CD4-positive, alpha-beta memory T cell (primary cell): ENCODE results near the gene FOXP4. TPM values are rescaled to one million over a fixed set of nuclear protein-coding genes. Genes with fewer than 3 reads are reported as not detected.

Source experiments
- CTCF ChIA-PET: fragments of 350-600 bp; sonication (Branson Sonifier 250); formaldehyde crosslinking; loops from one replicate; lab custom pipeline; 2021; ENCODE audit warnings: inconsistent platforms; ENCODE audit not compliant: partially characterized antibody; lab: Charles Lee
- POLR2A ChIA-PET: fragments of 350-600 bp; sonication (Branson Sonifier 250); formaldehyde crosslinking; loops from one replicate; lab custom pipeline; 2021; ENCODE audit not compliant: partially characterized antibody; lab: Charles Lee
- DNase-seq, 5 donors: peaks; one replicate each; pipeline versions ENCODE4 v3.0.0 to v3.0.0-alpha.2; 2020 to 2022; ENCODE audit warnings: mixed read lengths in 1 of 5
- H3K27ac ChIP-seq: one replicate; pipeline ENCODE4 v1.7.0; 2013; ENCODE audit warnings: low read depth, low read length
- H3K27me3 ChIP-seq: 2 replicates; pipeline ENCODE4 v1.7.0; 2013; ENCODE audit warnings: mild to moderate bottlenecking, low read length, moderate library complexity; ENCODE audit not compliant: insufficient read depth
- H3K36me3 ChIP-seq: 2 replicates; pipeline ENCODE4 v1.7.0; 2013; ENCODE audit warnings: mild to moderate bottlenecking, low read length, moderate library complexity; ENCODE audit not compliant: insufficient read depth
- H3K4me1 ChIP-seq: 2 replicates; pipeline ENCODE4 v1.7.0; 2013; ENCODE audit warnings: mild to moderate bottlenecking, low read length, moderate library complexity; ENCODE audit not compliant: insufficient read depth
- H3K4me3 ChIP-seq, 2 donors: one replicate each; pipeline ENCODE4 v1.7.0; 2013; ENCODE audit warnings: low read length in 2 of 2, mild to moderate bottlenecking in 1 of 2
- H3K9me3 ChIP-seq, 2 donors: one replicate each; pipeline ENCODE4 v1.7.0; 2013; ENCODE audit warnings: low read length in 2 of 2, control low read depth in 1 of 2; ENCODE audit not compliant: control insufficient read depth in 1 of 2
- H3K27ac Mint-ChIP-seq, 7 donors: one replicate each; pipeline ENCODE4 v1.8.0; 2020 to 2021; ENCODE audit warnings: mixed read lengths in 7 of 7, mild to moderate bottlenecking in 6 of 7, inconsistent platforms in 3 of 7, moderate library complexity in 3 of 7
- H3K27me3 Mint-ChIP-seq, 2 donors: one replicate each; pipeline ENCODE4 v1.8.0; 2020 to 2021; ENCODE audit warnings: mixed read lengths in 2 of 2
- H3K36me3 Mint-ChIP-seq, 2 donors: one replicate each; pipeline ENCODE4 v1.8.0; 2020 to 2021; ENCODE audit warnings: mixed read lengths in 2 of 2, inconsistent platforms in 1 of 2, mild to moderate bottlenecking in 1 of 2
- H3K4me1 Mint-ChIP-seq, 4 donors: one replicate each; pipeline ENCODE4 v1.8.0; 2020 to 2021; ENCODE audit warnings: mixed read lengths in 4 of 4, mild to moderate bottlenecking in 1 of 4
- H3K4me3 Mint-ChIP-seq, 8 donors: one replicate each; pipeline ENCODE4 v1.8.0; 2020 to 2021; ENCODE audit warnings: mixed read lengths in 8 of 8, mild to moderate bottlenecking in 7 of 8, moderate library complexity in 6 of 8, inconsistent platforms in 3 of 8
- H3K9me3 Mint-ChIP-seq, 8 donors: one replicate each; pipeline ENCODE4 v1.8.0; 2020 to 2021; ENCODE audit warnings: mixed read lengths in 8 of 8, mild to moderate bottlenecking in 5 of 8, inconsistent platforms in 3 of 8, moderate library complexity in 1 of 8
- intact Hi-C: fragments of 100-400 bp; cut with micrococcal nuclease; formaldehyde crosslinking; loops from one replicate; pipeline ENCODE4 v1.15.1; 2023
- polyA plus RNA-seq, 2 donors: library from polyadenylated mRNA; unstranded; fragments of 300-500 nt; fragmentation: Illumina TruSeq; gene quantifications; one replicate each; pipeline ENCODE4 v1.2.3, GENCODE V29; 2021
- total RNA-seq, 2 experiments: library from RNA; stranded (reverse); gene quantifications; one replicate each; pipeline ENCODE4 v1.2.3, GENCODE V29; 2021

The FOXP4 gene
- total and polyA plus RNA-seq, 4 experiments from 2014 or later, result 0.08 to 7.8 (median 4.5) TPM

DNA sequence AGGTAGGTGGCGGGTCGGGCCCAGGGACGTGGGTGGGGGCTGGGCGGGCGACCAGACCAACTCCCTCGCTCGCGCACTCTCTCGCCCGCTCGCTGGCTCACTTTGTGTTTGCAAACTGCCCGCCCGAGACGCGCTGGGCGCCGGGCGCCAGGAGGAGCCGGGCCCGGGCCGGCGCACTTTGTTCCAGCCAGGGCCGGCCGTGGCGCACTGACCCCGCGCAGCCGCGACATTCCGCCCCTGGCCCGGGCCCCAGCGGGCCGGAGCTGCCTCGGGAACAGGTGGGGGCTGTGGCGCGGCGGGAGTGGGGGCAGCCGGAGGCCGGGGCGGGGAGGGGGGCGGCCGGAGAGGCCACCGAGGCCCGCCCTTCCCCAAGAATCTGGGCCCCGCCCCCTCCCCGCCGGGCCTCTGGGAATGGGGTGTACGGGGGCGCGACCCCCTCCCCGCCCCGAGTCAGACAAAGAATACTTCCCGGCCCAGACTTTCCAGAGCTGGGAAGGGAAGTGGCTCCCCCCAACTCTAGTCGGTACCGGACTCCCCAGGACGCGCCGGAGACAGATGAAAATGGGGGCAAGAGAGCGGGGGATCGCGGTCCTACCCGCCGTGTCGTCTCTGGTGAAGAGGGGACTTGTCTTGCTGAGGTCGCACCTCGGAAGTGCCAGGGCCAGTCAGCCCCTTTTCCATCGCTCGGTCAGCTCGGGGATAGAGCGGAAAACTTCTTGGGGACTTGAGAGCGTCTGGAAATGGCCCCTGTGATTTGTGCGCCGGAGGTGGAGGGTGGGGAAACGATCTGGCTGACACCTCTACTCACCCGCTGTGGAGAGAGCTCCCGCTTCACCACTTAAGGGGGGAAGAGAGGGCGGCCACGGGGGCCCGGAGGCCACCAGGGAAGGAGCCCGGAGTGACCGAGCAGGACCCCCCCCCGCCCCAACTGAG lies 951 bp downstream of the FOXP4 start:
- Histone ChIP-seq H3K4me1 (peaks cover 37% of the 10 kb centered on the region), H3K27ac (peak overlapping the region; percentile 37), H3K27me3 (peaks cover 17% of the 10 kb centered on the region), H3K9me3 (no peaks in the 10 kb centered on the region), H3K4me3 (peak overlapping the region; percentile 75 to 76), H3K36me3 (no peaks in the 10 kb centered on the region)
- POLR2A ChIA-PET, result interaction anchor here (0.7 to 2.4 kb wide), 4 partner anchors 10 to 121 kb away, joined by 4 to 11 read pairs (median 6); no protein-coding TSS in a partner anchor
- peaks cover 11 to 52% (median 34%) of the 10 kb centered on the region in 4 donors for H3K4me1 Mint-ChIP-seq
- CTCF ChIA-PET, result interaction anchor here (1.5 kb wide), 1 partner anchor 123 kb away, joined by 4 read pairs; no protein-coding TSS in a partner anchor
- intact Hi-C loops, result loop anchor here (1.0 to 5.0 kb wide), 4 partner anchors 14 to 121 kb away; no protein-coding TSS in a partner anchor
- H3K4me3 Mint-ChIP-seq, result peak overlapping the region; percentile 90 to 96 (median 92)
- DNase-seq, result peak in 4 of 5 donors; percentile 23 to 48 (median 34)
- peaks cover 0 to 2% (median 0%) of the 10 kb centered on the region in 8 donors for H3K9me3 Mint-ChIP-seq
- peak overlapping the region; percentile 65 to 92 (median 86) for H3K27ac Mint-ChIP-seq
- H3K36me3 Mint-ChIP-seq, result peaks cover 14 to 16% of the 10 kb centered on the region in 2 donors
- H3K27me3 Mint-ChIP-seq, result peaks cover 0 to 2% of the 10 kb centered on the region in 2 donors

DNA sequence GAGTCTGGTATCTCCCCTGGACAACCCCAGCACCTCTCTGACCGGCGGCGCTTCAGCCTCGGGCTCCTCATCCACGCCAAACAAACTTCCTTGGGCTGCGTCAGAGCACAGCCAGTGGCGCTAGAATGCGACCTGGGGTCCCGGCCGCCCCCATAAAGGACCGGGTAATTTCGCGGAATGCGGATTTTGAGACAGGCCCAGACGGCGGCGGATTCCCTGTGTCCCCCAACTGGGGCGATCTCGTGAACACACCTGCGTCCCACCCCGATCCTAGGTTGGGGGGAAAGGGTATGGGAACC lies 1.6 kb downstream of the FOXP4 start:
- peaks cover 11 to 53% (median 34%) of the 10 kb centered on the region in 4 donors for H3K4me1 Mint-ChIP-seq
- intact Hi-C loops, result loop anchor here (5.0 kb wide), 1 partner anchor 45 kb away; no protein-coding TSS in a partner anchor
- ChIA-PET CTCF (interaction anchor here (1.5 kb wide), 1 partner anchor 123 kb away, joined by 4 read pairs; no protein-coding TSS in a partner anchor), POLR2A (interaction anchor here (1.4 to 2.4 kb wide), 2 partner anchors 13 to 122 kb away, joined by 7 to 11 read pairs; no protein-coding TSS in a partner anchor)
- H3K27ac ChIP-seq, result peak overlapping the region; percentile 37
- H3K27ac Mint-ChIP-seq, result peak overlapping the region in 3 of 7 donors; percentile 86 to 92 (median 88)
- H3K36me3 Mint-ChIP-seq, result peaks cover 14 to 16% of the 10 kb centered on the region in 2 donors
- DNase-seq, result no peak
- H3K9me3 Mint-ChIP-seq, result peaks cover 0 to 2% (median 0%) of the 10 kb centered on the region in 8 donors
- peak overlapping the region; percentile 90 to 96 (median 92) for H3K4me3 Mint-ChIP-seq
- H3K27me3 ChIP-seq, result peaks cover 17% of the 10 kb centered on the region
- no peaks in the 10 kb centered on the region for H3K36me3 ChIP-seq
- peaks cover 0 to 2% of the 10 kb centered on the region in 2 donors for H3K27me3 Mint-ChIP-seq
- H3K9me3 ChIP-seq, result no peaks in the 10 kb centered on the region
- H3K4me3 ChIP-seq, result peak overlapping the region; percentile 75 to 76
- H3K4me1 ChIP-seq, result peaks cover 37% of the 10 kb centered on the region

DNA sequence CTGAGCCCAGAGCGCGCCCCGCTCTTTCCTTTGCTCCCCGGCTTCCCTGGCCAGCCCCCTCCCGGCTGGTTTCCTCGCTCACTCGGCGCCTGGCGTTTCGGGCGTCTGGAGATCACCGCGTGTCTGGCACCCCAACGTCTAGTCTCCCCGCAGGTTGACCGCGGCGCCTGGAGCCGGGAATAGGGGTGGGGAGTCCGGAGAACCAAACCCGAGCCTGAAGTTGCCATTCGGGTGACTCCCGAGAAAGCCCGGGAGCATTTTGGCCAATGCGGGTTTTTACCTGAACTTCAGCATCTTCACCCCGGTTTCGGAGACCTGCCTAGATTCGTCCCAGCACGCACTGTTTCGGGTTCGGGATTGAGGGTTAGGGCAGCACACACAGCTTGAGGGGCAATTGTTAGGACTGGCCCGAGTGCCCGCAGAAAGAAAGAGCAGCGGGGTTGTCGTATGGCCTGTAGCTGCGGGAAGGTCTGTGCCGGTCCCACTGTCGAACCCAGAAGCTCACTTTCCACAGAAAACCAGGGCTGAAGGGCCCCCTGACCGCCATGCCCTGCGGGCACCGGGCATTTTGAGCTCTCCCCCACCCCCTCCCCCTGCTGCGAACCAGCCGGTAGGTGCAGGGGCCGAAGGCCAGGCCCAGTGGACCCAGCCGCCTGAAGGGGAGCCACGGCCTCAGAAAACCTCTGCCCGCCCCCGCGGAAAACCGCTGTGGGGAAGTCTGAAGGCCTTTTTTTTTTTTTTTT lies 2.1 kb downstream of the FOXP4 start:
- intact Hi-C loops, result loop anchor here (5.0 kb wide), 1 partner anchor 44 kb away; no protein-coding TSS in a partner anchor
- Histone ChIP-seq H3K4me3 (peak overlapping the region; percentile 75 to 76), H3K4me1 (peaks cover 37% of the 10 kb centered on the region), H3K9me3 (no peaks in the 10 kb centered on the region), H3K27me3 (peaks cover 17% of the 10 kb centered on the region), H3K36me3 (no peaks in the 10 kb centered on the region), H3K27ac (peak overlapping the region; percentile 37)
- ChIA-PET POLR2A (interaction anchor here (2.4 kb wide), 1 partner anchor 122 kb away, joined by 11 read pairs; no protein-coding TSS in a partner anchor), CTCF (interaction anchor here (1.5 kb wide), 1 partner anchor 124 kb away, joined by 4 read pairs; no protein-coding TSS in a partner anchor)
- peaks cover 14 to 16% of the 10 kb centered on the region in 2 donors for H3K36me3 Mint-ChIP-seq
- peak; percentile 20 to 49 (median 33) for DNase-seq
- peak overlapping the region in 6 of 7 donors; percentile 47 to 91 (median 82) for H3K27ac Mint-ChIP-seq
- H3K27me3 Mint-ChIP-seq, result peaks cover 0 to 2% of the 10 kb centered on the region in 2 donors
- H3K4me1 Mint-ChIP-seq, result peaks cover 11 to 53% (median 34%) of the 10 kb centered on the region in 4 donors
- peaks cover 0 to 2% (median 0%) of the 10 kb centered on the region in 8 donors for H3K9me3 Mint-ChIP-seq
- peak overlapping the region; percentile 90 to 96 (median 92) for H3K4me3 Mint-ChIP-seq

DNA sequence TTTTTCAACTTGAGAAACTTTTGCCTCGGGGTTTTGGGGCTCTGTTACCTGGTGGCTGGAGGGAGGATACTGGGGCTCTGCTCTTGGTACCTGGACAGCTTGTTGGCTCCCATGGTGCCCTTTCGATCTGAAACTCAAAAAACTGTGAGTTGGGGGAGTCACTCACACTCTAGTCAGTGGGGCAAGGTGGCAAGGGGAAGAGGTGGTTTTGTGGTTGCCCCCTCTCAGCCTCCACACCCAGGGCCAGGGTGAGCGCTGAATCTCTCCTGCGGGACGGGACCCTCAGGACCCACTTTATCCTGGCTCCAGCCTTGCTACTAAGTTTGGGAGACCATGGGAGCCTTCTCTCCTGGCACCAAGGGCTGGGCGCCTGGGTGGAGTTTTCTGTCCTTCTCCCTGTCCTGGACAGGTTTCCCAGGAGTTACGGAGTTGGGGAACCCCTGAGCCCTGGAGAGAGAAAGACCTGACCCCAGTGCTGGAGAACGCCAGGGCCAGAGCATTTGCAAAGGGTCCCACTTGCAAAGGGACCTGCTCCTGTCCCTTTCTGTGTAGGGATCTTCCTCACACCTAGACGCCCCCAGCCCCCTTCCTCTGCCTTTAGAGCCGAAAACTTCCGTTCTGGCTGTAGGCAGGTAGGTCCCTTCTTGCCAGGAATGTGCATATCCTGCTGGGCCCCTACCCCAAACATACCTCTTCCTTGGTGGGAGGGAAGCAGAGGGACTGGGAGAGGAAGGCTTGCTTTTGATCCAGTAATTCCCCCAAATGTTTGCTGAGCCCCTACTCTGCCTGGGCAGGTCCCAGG lies 2.9 kb downstream of the FOXP4 start:
- H3K4me3 ChIP-seq, result peak overlapping the region; percentile 23 to 75
- Mint-ChIP-seq H3K4me1 (peaks cover 11 to 53% (median 34%) of the 10 kb centered on the region in 4 donors), H3K27ac (peak overlapping the region in 4 of 7 donors; percentile 53 to 91 (median 76)), H3K27me3 (peaks cover 0 to 2% of the 10 kb centered on the region in 2 donors), H3K4me3 (peak overlapping the region; percentile 82 to 96 (median 88)), H3K36me3 (peaks cover 14 to 16% of the 10 kb centered on the region in 2 donors), H3K9me3 (peaks cover 0 to 3% (median 0%) of the 10 kb centered on the region in 8 donors)
- H3K27ac ChIP-seq, result no peak overlapping the region
- CTCF ChIA-PET, result interaction anchor here (1.5 kb wide), 1 partner anchor 124 kb away, joined by 4 read pairs; no protein-coding TSS in a partner anchor
- peaks cover 17% of the 10 kb centered on the region for H3K27me3 ChIP-seq
- no peak for DNase-seq
- POLR2A ChIA-PET, result no interaction called here
- intact Hi-C loops, result loop anchor here (5.0 kb wide), 1 partner anchor 43 kb away; no protein-coding TSS in a partner anchor
- H3K4me1 ChIP-seq, result peaks cover 37% of the 10 kb centered on the region
- no peaks in the 10 kb centered on the region for H3K36me3 ChIP-seq
- no peaks in the 10 kb centered on the region for H3K9me3 ChIP-seq

DNA sequence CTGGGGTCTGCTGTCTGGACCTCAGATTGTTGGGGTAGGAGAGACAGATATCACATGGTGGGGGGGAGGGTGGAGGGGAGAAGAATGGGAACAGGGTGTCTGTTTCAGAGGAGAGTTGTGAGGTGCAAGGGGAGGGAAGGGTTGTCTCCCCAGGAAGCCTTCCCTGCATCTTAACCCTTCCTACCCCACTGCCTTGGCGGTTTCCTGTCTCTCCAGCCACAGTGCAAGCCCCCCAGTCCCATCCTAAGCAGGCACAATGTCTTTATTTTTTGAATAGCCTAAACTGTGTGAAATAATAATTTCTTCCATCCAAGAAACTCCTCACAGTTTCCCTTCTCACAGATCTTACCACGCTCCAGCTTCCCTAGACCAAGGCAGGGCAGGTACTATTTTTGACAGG lies 3.5 kb downstream of the FOXP4 start:
- Mint-ChIP-seq H3K4me3 (peak overlapping the region in 6 of 8 donors; percentile 2 to 59 (median 34)), H3K9me3 (peaks cover 0 to 3% (median 0%) of the 10 kb centered on the region in 8 donors), H3K4me1 (peaks cover 11 to 52% (median 34%) of the 10 kb centered on the region in 4 donors), H3K36me3 (peaks cover 14 to 16% of the 10 kb centered on the region in 2 donors), H3K27ac (peak overlapping the region in 2 of 7 donors; percentile 59 to 61), H3K27me3 (peaks cover 0 to 2% of the 10 kb centered on the region in 2 donors)
- H3K27ac ChIP-seq, result no peak overlapping the region
- ChIA-PET POLR2A (no interaction called here), CTCF (no interaction called here)
- H3K4me3 ChIP-seq, result no peak overlapping the region
- peaks cover 17% of the 10 kb centered on the region for H3K27me3 ChIP-seq
- H3K4me1 ChIP-seq, result peaks cover 36% of the 10 kb centered on the region
- intact Hi-C loops, result loop anchor here (5.0 kb wide), 1 partner anchor 43 kb away; no protein-coding TSS in a partner anchor
- H3K9me3 ChIP-seq, result no peaks in the 10 kb centered on the region
- DNase-seq, result no peak
- H3K36me3 ChIP-seq, result no peaks in the 10 kb centered on the region
